Panc1 (cell line): ENCODE measurements around the gene MFSD6. TPM values are rescaled to one million over a fixed set of nuclear protein-coding genes. Genes with fewer than 3 reads are reported as not detected.

Experiments
- ATAC-seq: fragments of 200-7000 bp; cut with Tn5 transposase; 2 replicates; pipeline ENCODE4 v1.9.1; 2020; ENCODE audit warnings: mild to moderate bottlenecking, moderate library complexity
- BruUV-seq: library from RNA; stranded (reverse); fragments of 400-500 nt; replicated peaks from 2 replicates; lab custom pipeline; 2021; lab: Mats Ljungman, UMichigan
- CTCF ChIA-PET: fragments of 300-600 bp; sonication (Branson Sonifier 250); formaldehyde crosslinking; loops from one replicate; lab custom pipeline; 2022; ENCODE audit warnings: antibody characterized with exemption; lab: Charles Lee
- POLR2A ChIA-PET: fragments of 300-600 bp; sonication (Branson Sonifier 250); formaldehyde crosslinking; loops from one replicate; lab custom pipeline; 2022; ENCODE audit warnings: antibody characterized with exemption; lab: Charles Lee
- DNase-seq: peaks from one replicate; pipeline ENCODE4 v3.0.0-alpha.2; 2010; ENCODE audit warnings: low read depth, low spot score
- H3K27ac ChIP-seq: 2 replicates; pipeline ENCODE4 v1.5.1; 2011; ENCODE audit warnings: mild to moderate bottlenecking, low read length, inconsistent platforms
- H3K27me3 ChIP-seq: fragments of 200-500 bp; sonication (Bioruptor generic); 2 replicates; pipeline ENCODE4 v1.6.0; 2014; ENCODE audit warnings: low read length, inconsistent platforms; ENCODE audit not compliant: control insufficient read depth, insufficient read depth
- H3K36me3 ChIP-seq: fragments of 200-500 bp; sonication (Bioruptor generic); 2 replicates; pipeline ENCODE4 v1.5.1; 2014; ENCODE audit warnings: inconsistent platforms, mild to moderate bottlenecking, low read length, moderate library complexity; ENCODE audit not compliant: control insufficient read depth, insufficient read depth
- H3K4me1 ChIP-seq: 2 replicates; pipeline ENCODE4 v1.5.1; 2011; ENCODE audit warnings: inconsistent platforms, mild to moderate bottlenecking, low read length, moderate library complexity; ENCODE audit not compliant: control insufficient read depth, insufficient read depth
- H3K4me3 ChIP-seq, 2 experiments: 2 replicates each; pipeline ENCODE4 v1.5.1; 2011 to 2012; ENCODE audit warnings: low read depth in 2 of 2, low read length in 2 of 2, mild to moderate bottlenecking in 2 of 2, inconsistent platforms in 1 of 2, moderate library complexity in 1 of 2
- H3K9me3 ChIP-seq: fragments of 200-500 bp; sonication (Bioruptor generic); 2 replicates; pipeline ENCODE4 v1.5.1; 2014; ENCODE audit warnings: low read depth, mild to moderate bottlenecking, inconsistent platforms, low read length, moderate library complexity; ENCODE audit not compliant: control insufficient read depth, insufficient read depth
- CTCF ChIP-seq: fragments of 450-650 bp; IDR thresholded peaks from 2 replicates; pipeline ENCODE4 v1.5.1; 2017; ENCODE audit warnings: mild to moderate bottlenecking
- POLR2AphosphoS5 ChIP-seq: IDR thresholded peaks from 2 replicates; pipeline ENCODE4 v1.6.1; 2012; ENCODE audit warnings: mild to moderate bottlenecking, low read depth, low read length, moderate library complexity
- REST ChIP-seq, 2 experiments: IDR thresholded peaks; 2 replicates each; pipeline ENCODE4 v1.6.1; 2011 to 2012; ENCODE audit warnings: low read depth in 2 of 2, control low read depth in 1 of 2, low read length in 1 of 2, mild to moderate bottlenecking in 1 of 2, moderate library complexity in 1 of 2; ENCODE audit not compliant: insufficient read depth in 1 of 2
- SIN3A ChIP-seq: IDR thresholded peaks from 2 replicates; pipeline ENCODE4 v1.6.1; 2012; ENCODE audit warnings: low read depth, mild to moderate bottlenecking, low read length, moderate library complexity, borderline replicate concordance; ENCODE audit not compliant: insufficient read depth
- TCF7L2 ChIP-seq: IDR thresholded peaks from 2 replicates; pipeline ENCODE4 v1.6.1; 2011; ENCODE audit warnings: mild to moderate bottlenecking, low read depth, low read length, inconsistent platforms
- in situ Hi-C: cut with HindIII; loops from 2 replicates; pipeline ENCODE4 v1.10.0; 2016; ENCODE audit warnings: low sequenced_read_pairs, low pct_unique_long_range_greater_than_20kb
- intact Hi-C: fragments of 100-400 bp; cut with micrococcal nuclease; formaldehyde crosslinking; loops from one replicate; pipeline ENCODE4 v1.10.0; 2022; ENCODE audit not compliant: unreplicated experiment
- total RNA-seq: library from RNA; stranded (reverse); gene quantifications from one replicate; pipeline ENCODE4 v1.2.1, GENCODE V29; 2021; ENCODE audit not compliant: unreplicated experiment

Gene MFSD6
- total RNA-seq, 1 experiment from 2014 or later, result 10.4 TPM

- intact Hi-C loops (no loop called here), in situ Hi-C loops (no loop called here)
- Histone ChIP-seq H3K27me3 (no peaks in the 10 kb centered on the region), H3K4me3 (no peak overlapping the region), H3K36me3 (no peaks in the 10 kb centered on the region), H3K9me3 (no peaks in the 10 kb centered on the region), H3K27ac (no peak overlapping the region), H3K4me1 (peaks cover 5% of the 10 kb centered on the region)
- DNase-seq (no peak), ATAC-seq (no peak)
- no TSS peak for BruUV-seq
- POLR2A ChIA-PET, result no interaction called here
- TF ChIP-seq TCF7L2, result no peak
- CTCF ChIA-PET, result no interaction called here
Observed at GRCh38 chr2:190528521-190529001, 120.4 kb downstream of the MFSD6 start.

- no peak overlapping the region for H3K4me3 ChIP-seq
- in situ Hi-C loops (no loop called here), intact Hi-C loops (loop anchor here (10.0 kb wide), 1 partner anchor 115 kb away; the partner anchor contains the start of gene NAB1)
- no peaks in the 10 kb centered on the region for H3K27me3 ChIP-seq
- TF ChIP-seq POLR2AphosphoS5, result no peak
- TF ChIP-seq TCF7L2, result no peak
- TF ChIP-seq CTCF, result no peak
- TF ChIP-seq SIN3A, result no peak
- TF ChIP-seq REST (IDR thresholded peaks at IDR 0.05; ENCODE audit: insufficient read depth in 1 of 2, low read depth in 2 of 2, low read length in 1 of 2), result no peak
- no peak for ATAC-seq
- ChIA-PET CTCF (interaction anchor here (0.6 kb wide), 1 partner anchor 879 kb away, joined by 3 read pairs; no protein-coding TSS in a partner anchor), POLR2A (no interaction called here)
- no peaks in the 10 kb centered on the region for H3K9me3 ChIP-seq
- no TSS peak for BruUV-seq
- DNase-seq, result no peak
- no peak overlapping the region; the same call in 1 of the 2 replicates for H3K27ac ChIP-seq
- H3K36me3 ChIP-seq, result no peaks in the 10 kb centered on the region
- H3K4me1 ChIP-seq, result peaks cover 5% of the 10 kb centered on the region
Observed at GRCh38 chr2:190529486-190530247, 121.5 kb downstream of the MFSD6 start.
